HL-60 (cell line): ENCODE results near the gene SFMBT1.

Experiments used
- DNase-seq, 2 experiments: peaks; one replicate each; pipeline ENCODE4 v3.0.0-alpha.2; 2010 to 2020; ENCODE audit warnings: low read depth in 1 of 2, low spot score in 1 of 2
- H3K27ac ChIP-seq: fragments of 250-450 bp; sonication (Bioruptor Pico); replicated peaks from 2 replicates; pipeline ENCODE4 v1.5.1; 2020; ENCODE audit warnings: mild to moderate bottlenecking, moderate library complexity
- H3K27me3 ChIP-seq: fragments of 250-450 bp; sonication (Bioruptor Pico); 2 replicates; pipeline ENCODE4 v1.5.1; 2021; ENCODE audit warnings: mild to moderate bottlenecking, moderate library complexity; ENCODE audit not compliant: insufficient read depth, poor library complexity, severe bottlenecking
- H3K4me3 ChIP-seq: replicated peaks from 2 replicates; pipeline ENCODE4 v1.5.1; 2011; ENCODE audit warnings: mild to moderate bottlenecking, control low read depth, low read length; ENCODE audit not compliant: insufficient read depth
- GABPA ChIP-seq: IDR thresholded peaks from 2 replicates; pipeline ENCODE4 v1.6.1; 2012; ENCODE audit warnings: low read depth
- POLR2AphosphoS5 ChIP-seq: IDR thresholded peaks from 2 replicates; pipeline ENCODE4 v1.6.1; 2012; ENCODE audit warnings: low read depth
- SPI1 ChIP-seq: IDR thresholded peaks from 2 replicates; pipeline ENCODE4 v1.6.1; 2012; ENCODE audit warnings: low read depth, mild to moderate bottlenecking, borderline replicate concordance
- TF ChIP-seq, protein P1 (sequence below): IDR thresholded peaks from 2 replicates; pipeline ENCODE4 v1.6.1; 2012; ENCODE audit warnings: low read depth; ENCODE audit not compliant: insufficient replicate concordance
- TF ChIP-seq, protein P2 (sequence below): IDR thresholded peaks from one replicate; pipeline ENCODE4 v1.5.1; 2011; ENCODE audit warnings: low read length, control low read depth, inconsistent platforms; ENCODE audit not compliant: insufficient read depth

The SFMBT1 gene

DNA sequence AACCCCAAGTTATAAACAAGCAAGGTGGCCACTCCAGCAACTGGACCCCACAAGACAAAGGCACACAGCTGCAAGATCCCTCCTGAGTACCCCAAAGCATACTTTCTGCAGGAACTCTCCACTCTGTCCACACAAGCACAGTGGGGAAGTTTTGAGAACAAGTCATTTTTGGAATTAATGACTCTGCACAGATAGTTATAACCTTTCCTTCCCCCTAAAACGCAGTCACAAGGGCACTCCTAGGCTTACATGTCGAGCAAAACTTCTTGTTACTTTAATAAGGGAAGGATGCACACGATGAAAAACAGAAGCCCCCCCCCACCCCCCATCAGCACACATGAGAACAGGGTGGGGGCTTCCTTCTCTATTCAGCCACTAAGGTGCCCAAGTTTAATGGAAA lies 149.7 kb downstream of the SFMBT1 start:
- Histone ChIP-seq H3K27ac (no peak overlapping the region), H3K4me3 (peak overlapping the region; percentile 93), H3K27me3 (no peaks in the 10 kb centered on the region)
- TF ChIP-seq GABPA: no peak
- TF ChIP-seq SPI1: no peak
- no peak for TF ChIP-seq POLR2AphosphoS5
- TF ChIP-seq, protein P1, sequence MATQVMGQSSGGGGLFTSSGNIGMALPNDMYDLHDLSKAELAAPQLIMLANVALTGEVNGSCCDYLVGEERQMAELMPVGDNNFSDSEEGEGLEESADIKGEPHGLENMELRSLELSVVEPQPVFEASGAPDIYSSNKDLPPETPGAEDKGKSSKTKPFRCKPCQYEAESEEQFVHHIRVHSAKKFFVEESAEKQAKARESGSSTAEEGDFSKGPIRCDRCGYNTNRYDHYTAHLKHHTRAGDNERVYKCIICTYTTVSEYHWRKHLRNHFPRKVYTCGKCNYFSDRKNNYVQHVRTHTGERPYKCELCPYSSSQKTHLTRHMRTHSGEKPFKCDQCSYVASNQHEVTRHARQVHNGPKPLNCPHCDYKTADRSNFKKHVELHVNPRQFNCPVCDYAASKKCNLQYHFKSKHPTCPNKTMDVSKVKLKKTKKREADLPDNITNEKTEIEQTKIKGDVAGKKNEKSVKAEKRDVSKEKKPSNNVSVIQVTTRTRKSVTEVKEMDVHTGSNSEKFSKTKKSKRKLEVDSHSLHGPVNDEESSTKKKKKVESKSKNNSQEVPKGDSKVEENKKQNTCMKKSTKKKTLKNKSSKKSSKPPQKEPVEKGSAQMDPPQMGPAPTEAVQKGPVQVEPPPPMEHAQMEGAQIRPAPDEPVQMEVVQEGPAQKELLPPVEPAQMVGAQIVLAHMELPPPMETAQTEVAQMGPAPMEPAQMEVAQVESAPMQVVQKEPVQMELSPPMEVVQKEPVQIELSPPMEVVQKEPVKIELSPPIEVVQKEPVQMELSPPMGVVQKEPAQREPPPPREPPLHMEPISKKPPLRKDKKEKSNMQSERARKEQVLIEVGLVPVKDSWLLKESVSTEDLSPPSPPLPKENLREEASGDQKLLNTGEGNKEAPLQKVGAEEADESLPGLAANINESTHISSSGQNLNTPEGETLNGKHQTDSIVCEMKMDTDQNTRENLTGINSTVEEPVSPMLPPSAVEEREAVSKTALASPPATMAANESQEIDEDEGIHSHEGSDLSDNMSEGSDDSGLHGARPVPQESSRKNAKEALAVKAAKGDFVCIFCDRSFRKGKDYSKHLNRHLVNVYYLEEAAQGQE: no peak
- TF ChIP-seq, protein P2, sequence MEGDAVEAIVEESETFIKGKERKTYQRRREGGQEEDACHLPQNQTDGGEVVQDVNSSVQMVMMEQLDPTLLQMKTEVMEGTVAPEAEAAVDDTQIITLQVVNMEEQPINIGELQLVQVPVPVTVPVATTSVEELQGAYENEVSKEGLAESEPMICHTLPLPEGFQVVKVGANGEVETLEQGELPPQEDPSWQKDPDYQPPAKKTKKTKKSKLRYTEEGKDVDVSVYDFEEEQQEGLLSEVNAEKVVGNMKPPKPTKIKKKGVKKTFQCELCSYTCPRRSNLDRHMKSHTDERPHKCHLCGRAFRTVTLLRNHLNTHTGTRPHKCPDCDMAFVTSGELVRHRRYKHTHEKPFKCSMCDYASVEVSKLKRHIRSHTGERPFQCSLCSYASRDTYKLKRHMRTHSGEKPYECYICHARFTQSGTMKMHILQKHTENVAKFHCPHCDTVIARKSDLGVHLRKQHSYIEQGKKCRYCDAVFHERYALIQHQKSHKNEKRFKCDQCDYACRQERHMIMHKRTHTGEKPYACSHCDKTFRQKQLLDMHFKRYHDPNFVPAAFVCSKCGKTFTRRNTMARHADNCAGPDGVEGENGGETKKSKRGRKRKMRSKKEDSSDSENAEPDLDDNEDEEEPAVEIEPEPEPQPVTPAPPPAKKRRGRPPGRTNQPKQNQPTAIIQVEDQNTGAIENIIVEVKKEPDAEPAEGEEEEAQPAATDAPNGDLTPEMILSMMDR: no peak
- no peak for DNase-seq

DNA sequence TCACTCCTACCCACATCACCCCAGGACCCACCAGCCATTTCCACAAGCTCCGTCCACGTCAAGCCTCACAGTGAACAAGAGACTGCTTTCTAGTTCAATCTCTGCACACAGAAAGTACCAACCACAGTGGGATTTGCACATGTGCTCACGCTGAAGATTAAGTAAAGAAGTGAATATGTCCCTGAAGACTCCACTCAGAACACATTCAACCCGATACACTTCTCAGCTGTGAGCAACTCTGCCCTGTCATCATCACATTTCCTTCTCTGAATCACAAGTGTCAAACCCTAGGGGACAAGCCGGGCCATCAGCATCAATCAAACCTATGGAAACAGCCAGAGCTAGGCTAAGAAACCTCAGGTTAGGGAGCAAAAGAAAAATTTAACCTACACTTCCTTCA lies 150.5 kb downstream of the SFMBT1 start:
- no peak for TF ChIP-seq SPI1
- TF ChIP-seq POLR2AphosphoS5: no peak
- TF ChIP-seq, protein P1: no peak

DNA sequence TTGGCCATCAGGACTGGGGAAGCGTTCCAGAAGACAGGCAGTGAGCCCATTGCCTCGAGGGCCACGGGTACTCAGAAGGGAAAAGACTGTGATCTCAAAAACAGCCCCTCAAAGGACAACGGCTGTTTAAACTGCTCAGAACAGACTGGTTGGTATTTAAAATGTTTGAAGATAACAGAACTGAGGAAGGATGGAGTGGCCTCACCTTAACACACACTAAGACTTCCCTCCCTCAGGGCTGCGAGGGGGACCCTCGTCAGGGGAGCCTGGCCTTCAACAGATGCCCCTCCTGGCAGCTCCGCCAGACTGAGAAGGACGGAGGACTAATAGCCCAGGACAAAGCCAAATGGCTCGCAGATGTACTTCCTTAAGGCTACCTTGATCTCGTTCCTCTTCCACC lies 151.1 kb downstream of the SFMBT1 start:
- TF ChIP-seq, protein P2: no peak
- TF ChIP-seq SPI1 (no peak), GABPA (no peak), POLR2AphosphoS5 (no peak)
- TF ChIP-seq, protein P1: no peak
- no peak for DNase-seq
- no peak overlapping the region for H3K4me3 ChIP-seq
- no peaks in the 10 kb centered on the region for H3K27me3 ChIP-seq
- H3K27ac ChIP-seq: no peak overlapping the region

More for the DNA sequence above, 150.5 kb downstream of the SFMBT1 start:
- no peak overlapping the region for H3K4me3 ChIP-seq
- DNase-seq: no peak
- H3K27ac ChIP-seq: no peak overlapping the region
- H3K27me3 ChIP-seq: no peaks in the 10 kb centered on the region
